Subcutaneous adipose tissue (tissue), 4 donors: Measurements from ENCODE around the gene ATP5MC2. TPM values are rescaled to one million over a fixed set of nuclear protein-coding genes. Genes with fewer than 3 reads are reported as not detected.

Experiments
- CTCF ChIP-seq: fragments of 450-650 bp; IDR thresholded peaks from one replicate; pipeline ENCODE4 v1.5.1; 2016; ENCODE audit warnings: low read depth, mild to moderate bottlenecking, control low read depth, antibody characterized with exemption, moderate library complexity
- total RNA-seq, 4 donors: library from RNA; depleted of rRNA; stranded (reverse); fragments of >200 nt; gene quantifications; one replicate each; pipeline ENCODE4 v1.1.0, GENCODE V29; 2016

Gene ATP5MC2
- total RNA-seq, 4 donors from 2014 or later: 156 to 327 (median 249) TPM

GRCh38 chr12:53699678-53700025 lies 23.8 kb upstream of the ATP5MC2 start:
- no peak for TF ChIP-seq CTCF

GRCh38 chr12:53698948-53699677 lies 23.2 kb upstream of the ATP5MC2 start:
- TF ChIP-seq CTCF: no peak

GRCh38 chr12:53696655-53697331 lies 20.9 kb upstream of the ATP5MC2 start:
- no peak for TF ChIP-seq CTCF

GRCh38 chr12:53696285-53696654 lies 20.4 kb upstream of the ATP5MC2 start:
- no peak for TF ChIP-seq CTCF

- TF ChIP-seq CTCF: no peak
These were observed 19.6 kb upstream of the ATP5MC2 start for GRCh38 chr12:53695152-53696145.

- no peak for TF ChIP-seq CTCF
These were observed 18.9 kb upstream of the ATP5MC2 start for GRCh38 chr12:53694756-53695151.

- no peak for TF ChIP-seq CTCF
These were observed 12.3 kb upstream of the ATP5MC2 start for GRCh38 chr12:53688134-53688533.
